C4-2B (cell line): ENCODE measurements around the gene ZNF281.

Experiments used
- CTCF ChIP-seq: fragments of 450-650 bp; conservative IDR thresholded peaks from 2 replicates; pipeline ENCODE4 v1.5.1; 2017; ENCODE audit warnings: mild to moderate bottlenecking
- ZFX ChIP-seq: fragments of 450-650 bp; IDR thresholded peaks from 2 replicates; pipeline ENCODE4 v1.6.1; 2017

- no peak for TF ChIP-seq CTCF
- no peak for TF ChIP-seq ZFX
Measured at GRCh38 chr1:200398373-200398772, 11.5 kb downstream of the ZNF281 start.
